OCI-LY1 (cell line): Measurements from ENCODE around the gene ACTL9.

Experiments
- EZH2 ChIP-seq: fragments of 200-600 bp; sonication (generic), shearing (Covaris generic); IDR thresholded peaks from 2 replicates; pipeline ENCODE4 v1.8.0; 2017; ENCODE audit warnings: borderline replicate concordance, mixed run types, mild to moderate bottlenecking, antibody characterized with exemption, low read length, moderate library complexity, mixed read lengths
- TF ChIP-seq, protein P1 (sequence below): fragments of 200-600 bp; sonication (generic), shearing (Covaris generic); IDR thresholded peaks from 2 replicates; pipeline ENCODE4 v1.5.1; 2017; ENCODE audit warnings: mild to moderate bottlenecking, antibody characterized with exemption, low read length, moderate library complexity, mixed read lengths

DNA sequence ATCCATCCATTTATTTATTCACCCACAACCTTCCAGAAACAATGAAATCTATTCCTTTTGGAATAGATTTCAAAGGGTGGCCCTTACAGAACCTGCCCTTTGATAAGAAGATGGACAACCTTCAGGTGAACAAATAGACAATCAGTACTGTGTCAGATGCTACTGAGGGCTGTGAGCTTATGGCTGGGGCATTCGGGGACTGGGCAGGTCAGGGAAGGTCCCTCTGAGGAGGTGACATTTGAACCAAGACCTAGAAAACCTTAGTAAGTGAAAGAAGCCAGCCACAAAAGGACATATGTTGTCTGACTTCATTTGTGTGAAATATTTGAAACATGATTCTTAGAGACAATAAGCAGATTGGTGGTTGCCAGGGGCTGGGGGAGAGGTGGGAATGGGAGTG is 15.7 kb downstream of the ACTL9 start:
- TF ChIP-seq, protein P1, sequence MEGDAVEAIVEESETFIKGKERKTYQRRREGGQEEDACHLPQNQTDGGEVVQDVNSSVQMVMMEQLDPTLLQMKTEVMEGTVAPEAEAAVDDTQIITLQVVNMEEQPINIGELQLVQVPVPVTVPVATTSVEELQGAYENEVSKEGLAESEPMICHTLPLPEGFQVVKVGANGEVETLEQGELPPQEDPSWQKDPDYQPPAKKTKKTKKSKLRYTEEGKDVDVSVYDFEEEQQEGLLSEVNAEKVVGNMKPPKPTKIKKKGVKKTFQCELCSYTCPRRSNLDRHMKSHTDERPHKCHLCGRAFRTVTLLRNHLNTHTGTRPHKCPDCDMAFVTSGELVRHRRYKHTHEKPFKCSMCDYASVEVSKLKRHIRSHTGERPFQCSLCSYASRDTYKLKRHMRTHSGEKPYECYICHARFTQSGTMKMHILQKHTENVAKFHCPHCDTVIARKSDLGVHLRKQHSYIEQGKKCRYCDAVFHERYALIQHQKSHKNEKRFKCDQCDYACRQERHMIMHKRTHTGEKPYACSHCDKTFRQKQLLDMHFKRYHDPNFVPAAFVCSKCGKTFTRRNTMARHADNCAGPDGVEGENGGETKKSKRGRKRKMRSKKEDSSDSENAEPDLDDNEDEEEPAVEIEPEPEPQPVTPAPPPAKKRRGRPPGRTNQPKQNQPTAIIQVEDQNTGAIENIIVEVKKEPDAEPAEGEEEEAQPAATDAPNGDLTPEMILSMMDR: no peak
- TF ChIP-seq EZH2: no peak
